Uterus (tissue), 2 donors: ENCODE results near the gene TRIM43.
"Not testable (repeated sequence)": the region's sequence is repeated elsewhere in the genome, so short reads cannot be mapped to it uniquely, and the experiment has no call there.

Source experiments
- CTCF ChIP-seq, 4 experiments: fragments of 200-600 bp in 2 of 4; fragments of 450-650 bp in 2 of 4; sonication (generic) in 2 of 4; IDR thresholded peaks; one replicate each; pipeline ENCODE4 v1.5.1; 2016 to 2019; ENCODE audit warnings: antibody characterized with exemption in 4 of 4, mild to moderate bottlenecking in 2 of 4, moderate library complexity in 1 of 4
- POLR2A ChIP-seq, 2 donors: fragments of 450-650 bp; IDR thresholded peaks; one replicate each; pipeline ENCODE4 v1.6.1; 2016; ENCODE audit warnings: antibody characterized with exemption in 2 of 2, mild to moderate bottlenecking in 1 of 2, moderate library complexity in 1 of 2

GRCh38 chr2:95589777-95590536 lies 1.8 kb upstream of the TRIM43 start:
- not testable (repeated sequence) for TF ChIP-seq CTCF, POLR2A (IDR thresholded peaks at IDR 0.05)
